PFSK-1 (cell line): ENCODE measurements around the gene SIDT2.

ENCODE experiments used
- FOXP2 ChIP-seq: optimal IDR thresholded peaks from 2 replicates; pipeline ENCODE3; 2011; ENCODE audit warnings: borderline replicate concordance, control low read depth, inconsistent platforms; ENCODE audit not compliant: insufficient read depth; ENCODE audit errors: extremely low read length, extremely low read depth
- POLR2AphosphoS5 ChIP-seq: IDR thresholded peaks from 2 replicates; pipeline ENCODE4 v1.6.1; 2012; ENCODE audit warnings: low read depth, mild to moderate bottlenecking, control low read depth, low read length, moderate library complexity
- TAF1 ChIP-seq: IDR thresholded peaks from 2 replicates; pipeline ENCODE4 v1.6.1; 2012; ENCODE audit warnings: low read length, control low read depth, borderline replicate concordance; ENCODE audit not compliant: insufficient read depth

GRCh38 chr11:117218133-117218915 is 39.8 kb downstream of the SIDT2 start:
- TF ChIP-seq TAF1 (no peak), POLR2AphosphoS5 (no peak), FOXP2 (no peak)
